A549 (cell line): ENCODE data around the gene CRISPLD2. TPM values are rescaled to one million over a fixed set of nuclear protein-coding genes. Genes with fewer than 3 reads are reported as not detected.

Source experiments
- ATAC-seq, 2 experiments: fragments of 200-7000 bp in 1 of 2; fragments of >200 bp in 1 of 2; cut with Nextera tagmentation in 1 of 2; cut with Tn5 transposase in 1 of 2; 3 replicates each; pipeline versions ENCODE4 v1.8.0 to v1.9.1; 2018 to 2020; ENCODE audit warnings: mild to moderate bottlenecking in 1 of 2, moderate library complexity in 1 of 2
- CTCF ChIA-PET: fragments of 300-600 bp; sonication (Branson Sonifier 250); formaldehyde crosslinking; extraction: SDS; loops from one replicate; lab custom pipeline; 2021; ENCODE audit warnings: antibody characterized with exemption, inconsistent platforms; lab: Yijun Ruan, JAX
- POLR2A ChIA-PET: fragments of 350-600 bp; formaldehyde crosslinking; extraction: SDS; loops from one replicate; lab custom pipeline; 2021; ENCODE audit warnings: antibody characterized with exemption, inconsistent platforms; lab: Yijun Ruan, JAX
- DNase-seq, 2 experiments: peaks; one replicate each; pipeline versions ENCODE4 v3.0.0 to v3.0.0-alpha.2; 2011 to 2016; ENCODE audit warnings: low read depth in 1 of 2, low spot score in 1 of 2
- FAIRE-seq: peaks from 2 replicates; lab custom pipeline; 2011; peaks lifted over from hg19 to GRCh38; lab: Jason Lieb, UNC
- H3K27ac ChIP-seq, 2 experiments: fragments of >200 bp; sonication (Bioruptor Twin); formaldehyde crosslinking; 3 replicates each; pipeline ENCODE4 v1.5.1; 2016 to 2017
- H3K4me1 ChIP-seq: fragments of >200 bp; sonication (Bioruptor Twin); formaldehyde crosslinking; 3 replicates; pipeline ENCODE4 v1.6.1; 2016
- H3K4me2 ChIP-seq: fragments of >200 bp; sonication (Bioruptor Twin); formaldehyde crosslinking; 3 replicates; pipeline ENCODE4 v1.6.1; 2016
- H3K4me3 ChIP-seq: fragments of >200 bp; sonication (Bioruptor Twin); formaldehyde crosslinking; 3 replicates; pipeline ENCODE4 v1.5.1; 2016
- H3K9me3 ChIP-seq: fragments of >200 bp; sonication (Bioruptor Twin); formaldehyde crosslinking; 3 replicates; pipeline ENCODE4 v1.6.1; 2016
- BCL3 ChIP-seq: fragments of >200 bp; sonication (Bioruptor Twin); formaldehyde crosslinking; IDR thresholded peaks from 3 replicates; pipeline ENCODE4 v1.6.1; 2016
- BHLHE40 ChIP-seq: IDR thresholded peaks from 2 replicates; pipeline ENCODE4 v1.6.1; 2012; ENCODE audit warnings: low read depth, low read length, inconsistent platforms
- CEBPB ChIP-seq, 2 experiments: fragments of >200 bp in 1 of 2; sonication (Bioruptor Twin) in 1 of 2; formaldehyde crosslinking in 1 of 2; IDR thresholded peaks; 2 replicates each; pipeline ENCODE4 v1.6.1; 2012 to 2016
- CHD4 ChIP-seq: fragments of 200-600 bp; sonication (generic); IDR thresholded peaks from 2 replicates; pipeline ENCODE4 v1.6.1; 2016; ENCODE audit warnings: antibody characterized with exemption, mild to moderate bottlenecking, borderline replicate concordance
- FOSB ChIP-seq: fragments of 250-450 bp; sonication (Bioruptor Pico); IDR thresholded peaks from 2 replicates; pipeline ENCODE4 v1.5.0; 2020; ENCODE audit warnings: mild to moderate bottlenecking, moderate library complexity
- FOSL2 ChIP-seq, 2 experiments: fragments of 450-650 bp in 1 of 2; fragments of >200 bp in 1 of 2; sonication (Bioruptor Twin) in 1 of 2; formaldehyde crosslinking; IDR thresholded peaks; 2 replicates each; pipeline versions ENCODE4 v1.5.0 to v1.6.1; 2016 to 2020; ENCODE audit warnings: mild to moderate bottlenecking in 1 of 2, moderate library complexity in 1 of 2
- HOXB5 ChIP-seq: fragments of 250-450 bp; sonication (Bioruptor Pico); IDR thresholded peaks from 2 replicates; pipeline ENCODE4 v1.5.0; 2020; ENCODE audit warnings: mild to moderate bottlenecking, moderate library complexity
- PBX3 ChIP-seq: IDR thresholded peaks from 2 replicates; pipeline ENCODE4 v1.6.1; 2012
- PHF8 ChIP-seq: fragments of 200-600 bp; sonication (generic); IDR thresholded peaks from 2 replicates; pipeline ENCODE4 v1.6.1; 2016; ENCODE audit warnings: low read depth, mild to moderate bottlenecking, antibody characterized with exemption, moderate library complexity, borderline replicate concordance
- POLR2A ChIP-seq: IDR thresholded peaks from 2 replicates; pipeline ENCODE4 v1.6.1; 2012; ENCODE audit warnings: mild to moderate bottlenecking, low read length
- RCOR1 ChIP-seq: fragments of 150-350 bp; IDR thresholded peaks from 2 replicates; pipeline ENCODE4 v1.6.1; 2014; ENCODE audit warnings: antibody characterized with exemption, low read length, low read depth
- TP53 ChIP-seq: fragments of 250-450 bp; sonication (Bioruptor Pico); IDR thresholded peaks from 2 replicates; pipeline ENCODE4 v1.5.0; 2021; ENCODE audit warnings: mild to moderate bottlenecking, moderate library complexity
- ZSCAN20 ChIP-seq: fragments of 250-450 bp; sonication (Bioruptor Pico); IDR thresholded peaks from 2 replicates; pipeline ENCODE4 v1.8.0; 2022; ENCODE audit warnings: mild to moderate bottlenecking, moderate library complexity
- WGBS: methylation state at CpG from one replicate; pipeline ENCODE4 v1.1.6; 2017; ENCODE audit errors: missing lambda C conversion rate; 5-methylcytosine and 5-hydroxymethylcytosine counted together
- polyA minus RNA-seq: library from RNA; depleted of rRNA, polyadenylated mRNA; stranded (reverse); fragments of >200 nt; gene quantifications from 2 replicates; pipeline ENCODE4 v1.2.3, GENCODE V29; 2011; rRNA and poly(A)+ RNA removed
- polyA plus RNA-seq, 4 experiments: library from polyadenylated mRNA; depleted of rRNA in 3 of 4; stranded (reverse); fragments of >200 nt; fragmentation: RNase III in 1 of 4; extraction: RNeasy Plus Mini Kit Qiagen cat#74134 plus additional on column Dnase treatment in 1 of 4; gene quantifications; 2 replicates in 3 of 4; 3 replicates in 1 of 4; pipeline ENCODE4 v1.2.3, GENCODE V29; 2011 to 2017
- TF ChIP-seq, protein P1 (sequence below): fragments of 450-650 bp; IDR thresholded peaks from 2 replicates; pipeline ENCODE4 v1.6.1; 2014; ENCODE audit warnings: antibody characterized with exemption
- TF ChIP-seq, protein P2 (sequence below): fragments of 250-450 bp; sonication (Bioruptor Pico); IDR thresholded peaks from 2 replicates; pipeline ENCODE4 v1.5.0; 2020; ENCODE audit warnings: low read depth, mild to moderate bottlenecking, moderate library complexity
- TF ChIP-seq, protein P3 (sequence below): IDR thresholded peaks from 2 replicates; pipeline ENCODE4 v1.6.1; 2012
- TF ChIP-seq, protein P4 (sequence below): fragments of 200-600 bp; sonication (generic); IDR thresholded peaks from 2 replicates; pipeline ENCODE4 v1.6.1; 2016; ENCODE audit warnings: antibody characterized with exemption, mild to moderate bottlenecking, moderate library complexity

The CRISPLD2 gene
- polyA plus RNA-seq (2011; rRNA removed) (0.85 and 0.89 TPM in 2 replicates), polyA plus RNA-seq (2017; fragmentation: RNase III; extraction: RNeasy Plus Mini Kit Qiagen cat#74134 plus additional on column Dnase treatment) (1.6 to 2.9 TPM (median 2.4 TPM) in 3 replicates), polyA minus RNA-seq (1.6 and 1.9 TPM in 2 replicates)
- 0.65 and 1.1 TPM in 2 replicates for polyA plus RNA-seq (2012; cell fraction: cytosol; rRNA removed)
- 2.7 and 3.5 TPM in 2 replicates for polyA plus RNA-seq (2012; cell fraction: nucleus; rRNA removed)

DNA sequence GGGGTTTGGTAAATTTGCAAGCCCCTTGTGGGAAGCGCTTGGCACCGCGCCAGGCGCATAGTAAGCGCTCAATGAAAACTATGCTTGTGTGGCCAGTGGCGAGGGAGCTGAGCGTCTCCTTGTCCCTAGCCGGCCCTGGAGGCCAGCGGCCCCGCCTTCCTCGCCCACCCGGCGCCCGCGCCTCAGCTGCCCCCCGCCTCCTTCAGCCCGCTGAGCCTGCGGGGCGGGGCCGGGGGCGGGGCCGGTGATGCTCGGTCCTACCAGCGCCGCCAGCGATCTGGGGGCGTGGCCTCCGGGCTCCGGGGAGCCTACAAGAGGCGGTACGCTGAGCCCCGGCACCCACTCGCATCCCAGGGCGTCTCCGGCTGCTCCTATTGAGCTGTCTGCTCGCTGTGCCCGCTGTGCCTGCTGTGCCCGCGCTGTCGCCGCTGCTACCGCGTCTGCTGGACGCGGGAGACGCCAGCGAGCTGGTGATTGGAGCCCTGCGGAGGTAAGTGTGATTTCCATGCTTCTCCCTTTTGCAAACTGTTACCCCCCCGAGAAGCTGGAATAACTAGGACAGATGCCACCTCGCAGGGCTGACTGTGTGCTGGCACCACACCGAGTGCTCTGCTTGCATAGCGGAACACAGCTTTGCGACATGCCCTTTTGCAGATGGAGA, at the start of gene CRISPLD2:
Gene CRISPLD2, plus strand, starts transcription at position 342 of the 661 bp plus-strand sequence. CDS start 18,511 bp downstream, outside the sequence.
- no peaks in the 10 kb centered on the region for H3K9me3 ChIP-seq
- H3K4me2 ChIP-seq: peak within 1 kb of the TSS; percentile 96
- ATAC-seq: peak; percentile 93 to 99
- WGBS: 8% methylated on average over 28 of the region's 53 CpGs
- H3K27ac ChIP-seq: peak within 1 kb of the TSS in 1 of 2 experiments; percentile 55; a peak in 1 of 6 replicates
- TF ChIP-seq CEBPB (IDR thresholded peaks at IDR 0.05): no peak
- TF ChIP-seq RCOR1: no peak
- TF ChIP-seq POLR2A: peak; percentile 95
- peak; percentile 40; the same call in 1 of the 3 replicates for TF ChIP-seq BCL3
- FAIRE-seq: no peak
- H3K4me3 ChIP-seq: peak within 1 kb of the TSS; percentile 44
- H3K4me1 ChIP-seq: peaks cover 11% of the 10 kb centered on the region; the same call in 2 of the 3 replicates
- ChIA-PET CTCF (interaction anchor here (1.0 to 3.2 kb wide), 6 partner anchors 9 to 132 kb away, joined by 3 to 14 read pairs (median 6); no protein-coding TSS in a partner anchor), POLR2A (interaction anchor here (0.5 to 1.5 kb wide), 13 partner anchors 8 to 735 kb away, joined by 3 to 8 read pairs (median 4); no protein-coding TSS in a partner anchor)
- DNase-seq: peak; percentile 83 to 93

- Histone ChIP-seq H3K9me3 (no peaks in the 10 kb centered on the region), H3K4me2 (no peak overlapping the region), H3K4me3 (no peak overlapping the region), H3K27ac (no peak overlapping the region), H3K4me1 (no peaks in the 10 kb centered on the region)
- ATAC-seq (peak in 1 of 2 experiments; percentile 57; a peak in 3 of 6 replicates), DNase-seq (no peak), FAIRE-seq (no peak)
- POLR2A ChIA-PET: interaction anchor here (1.9 kb wide), 1 partner anchor 46 kb away, joined by 5 read pairs; the partner anchor contains the start of gene CRISPLD2
- 95% methylated on average over 10 of the region's 10 CpGs for WGBS
- CTCF ChIA-PET: interaction anchor here (0.9 to 6.5 kb wide), 8 partner anchors 8 to 480 kb away, joined by 3 to 55 read pairs (median 5); no protein-coding TSS in a partner anchor
- TF ChIP-seq, protein P1, sequence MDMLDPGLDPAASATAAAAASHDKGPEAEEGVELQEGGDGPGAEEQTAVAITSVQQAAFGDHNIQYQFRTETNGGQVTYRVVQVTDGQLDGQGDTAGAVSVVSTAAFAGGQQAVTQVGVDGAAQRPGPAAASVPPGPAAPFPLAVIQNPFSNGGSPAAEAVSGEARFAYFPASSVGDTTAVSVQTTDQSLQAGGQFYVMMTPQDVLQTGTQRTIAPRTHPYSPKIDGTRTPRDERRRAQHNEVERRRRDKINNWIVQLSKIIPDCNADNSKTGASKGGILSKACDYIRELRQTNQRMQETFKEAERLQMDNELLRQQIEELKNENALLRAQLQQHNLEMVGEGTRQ: no peak
- TF ChIP-seq, protein P2, sequence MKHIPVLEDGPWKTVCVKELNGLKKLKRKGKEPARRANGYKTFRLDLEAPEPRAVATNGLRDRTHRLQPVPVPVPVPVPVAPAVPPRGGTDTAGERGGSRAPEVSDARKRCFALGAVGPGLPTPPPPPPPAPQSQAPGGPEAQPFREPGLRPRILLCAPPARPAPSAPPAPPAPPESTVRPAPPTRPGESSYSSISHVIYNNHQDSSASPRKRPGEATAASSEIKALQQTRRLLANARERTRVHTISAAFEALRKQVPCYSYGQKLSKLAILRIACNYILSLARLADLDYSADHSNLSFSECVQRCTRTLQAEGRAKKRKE (CRISPR knock-in tag): no peak
- no peak for TF ChIP-seq FOSL2 (IDR thresholded peaks at IDR 0.05)
- TF ChIP-seq FOSL2 (CRISPR knock-in tag; IDR thresholded peaks at IDR 0.05): no peak
- no peak for TF ChIP-seq PHF8
- no peak for TF ChIP-seq CHD4
- no peak for TF ChIP-seq TP53
- TF ChIP-seq CEBPB (IDR thresholded peaks at IDR 0.05): no peak
- no peak for TF ChIP-seq BHLHE40
- TF ChIP-seq FOSB (CRISPR knock-in tag): no peak
- TF ChIP-seq, protein P3, sequence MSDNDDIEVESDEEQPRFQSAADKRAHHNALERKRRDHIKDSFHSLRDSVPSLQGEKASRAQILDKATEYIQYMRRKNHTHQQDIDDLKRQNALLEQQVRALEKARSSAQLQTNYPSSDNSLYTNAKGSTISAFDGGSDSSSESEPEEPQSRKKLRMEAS: no peak
- no peak for TF ChIP-seq ZSCAN20
- no peak for TF ChIP-seq PBX3
- TF ChIP-seq, protein P4, sequence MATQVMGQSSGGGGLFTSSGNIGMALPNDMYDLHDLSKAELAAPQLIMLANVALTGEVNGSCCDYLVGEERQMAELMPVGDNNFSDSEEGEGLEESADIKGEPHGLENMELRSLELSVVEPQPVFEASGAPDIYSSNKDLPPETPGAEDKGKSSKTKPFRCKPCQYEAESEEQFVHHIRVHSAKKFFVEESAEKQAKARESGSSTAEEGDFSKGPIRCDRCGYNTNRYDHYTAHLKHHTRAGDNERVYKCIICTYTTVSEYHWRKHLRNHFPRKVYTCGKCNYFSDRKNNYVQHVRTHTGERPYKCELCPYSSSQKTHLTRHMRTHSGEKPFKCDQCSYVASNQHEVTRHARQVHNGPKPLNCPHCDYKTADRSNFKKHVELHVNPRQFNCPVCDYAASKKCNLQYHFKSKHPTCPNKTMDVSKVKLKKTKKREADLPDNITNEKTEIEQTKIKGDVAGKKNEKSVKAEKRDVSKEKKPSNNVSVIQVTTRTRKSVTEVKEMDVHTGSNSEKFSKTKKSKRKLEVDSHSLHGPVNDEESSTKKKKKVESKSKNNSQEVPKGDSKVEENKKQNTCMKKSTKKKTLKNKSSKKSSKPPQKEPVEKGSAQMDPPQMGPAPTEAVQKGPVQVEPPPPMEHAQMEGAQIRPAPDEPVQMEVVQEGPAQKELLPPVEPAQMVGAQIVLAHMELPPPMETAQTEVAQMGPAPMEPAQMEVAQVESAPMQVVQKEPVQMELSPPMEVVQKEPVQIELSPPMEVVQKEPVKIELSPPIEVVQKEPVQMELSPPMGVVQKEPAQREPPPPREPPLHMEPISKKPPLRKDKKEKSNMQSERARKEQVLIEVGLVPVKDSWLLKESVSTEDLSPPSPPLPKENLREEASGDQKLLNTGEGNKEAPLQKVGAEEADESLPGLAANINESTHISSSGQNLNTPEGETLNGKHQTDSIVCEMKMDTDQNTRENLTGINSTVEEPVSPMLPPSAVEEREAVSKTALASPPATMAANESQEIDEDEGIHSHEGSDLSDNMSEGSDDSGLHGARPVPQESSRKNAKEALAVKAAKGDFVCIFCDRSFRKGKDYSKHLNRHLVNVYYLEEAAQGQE: no peak
- TF ChIP-seq HOXB5 (CRISPR knock-in tag): no peak
These were observed 46.5 kb upstream of the CRISPLD2 start for GRCh38 chr16:84773312-84773711.
